Neutrophil (primary cell): ENCODE results near the gene SPAG6.

ENCODE experiments used
- H3K27ac ChIP-seq: fragments of 200-600 bp; sonication (generic); 2 replicates; pipeline ENCODE4 v1.5.1; 2016; ENCODE audit warnings: mild to moderate bottlenecking, moderate library complexity
- H3K27me3 ChIP-seq: fragments of 200-600 bp; sonication (generic); 2 replicates; pipeline ENCODE4 v1.6.0; 2016; ENCODE audit warnings: mild to moderate bottlenecking
- H3K36me3 ChIP-seq: fragments of 200-600 bp; sonication (generic); 2 replicates; pipeline ENCODE4 v1.5.1; 2017
- H3K4me1 ChIP-seq, 2 experiments: fragments of 200-600 bp in 1 of 2; sonication (generic) in 1 of 2; 1 replicate in 1 of 2; 2 replicates in 1 of 2; pipeline versions ENCODE4 v1.5.1 to v1.6.1; 2013 to 2016; ENCODE audit warnings: low read depth in 1 of 2, low read length in 1 of 2, mild to moderate bottlenecking in 1 of 2, moderate library complexity in 1 of 2; ENCODE audit not compliant: control insufficient read depth in 1 of 2, insufficient read depth in 1 of 2
- H3K4me3 ChIP-seq, 2 experiments: fragments of 200-600 bp in 1 of 2; sonication (generic) in 1 of 2; 1 replicate in 1 of 2; 2 replicates in 1 of 2; pipeline ENCODE4 v1.5.1; 2013 to 2016; ENCODE audit warnings: low read depth in 1 of 2, low read length in 1 of 2, mild to moderate bottlenecking in 1 of 2, moderate library complexity in 1 of 2
- H3K9me3 ChIP-seq: fragments of 200-600 bp; sonication (generic); 2 replicates; pipeline ENCODE4 v1.5.1; 2016
- TF ChIP-seq, protein P1 (sequence below): fragments of 200-600 bp; sonication (generic); IDR thresholded peaks from 2 replicates; pipeline ENCODE4 v1.5.1; 2016; ENCODE audit warnings: antibody characterized with exemption

The SPAG6 gene

GRCh38 chr10:22329150-22329549 is 16.1 kb upstream of the SPAG6 start:
- no peaks in the 10 kb centered on the region for H3K36me3 ChIP-seq

DNA sequence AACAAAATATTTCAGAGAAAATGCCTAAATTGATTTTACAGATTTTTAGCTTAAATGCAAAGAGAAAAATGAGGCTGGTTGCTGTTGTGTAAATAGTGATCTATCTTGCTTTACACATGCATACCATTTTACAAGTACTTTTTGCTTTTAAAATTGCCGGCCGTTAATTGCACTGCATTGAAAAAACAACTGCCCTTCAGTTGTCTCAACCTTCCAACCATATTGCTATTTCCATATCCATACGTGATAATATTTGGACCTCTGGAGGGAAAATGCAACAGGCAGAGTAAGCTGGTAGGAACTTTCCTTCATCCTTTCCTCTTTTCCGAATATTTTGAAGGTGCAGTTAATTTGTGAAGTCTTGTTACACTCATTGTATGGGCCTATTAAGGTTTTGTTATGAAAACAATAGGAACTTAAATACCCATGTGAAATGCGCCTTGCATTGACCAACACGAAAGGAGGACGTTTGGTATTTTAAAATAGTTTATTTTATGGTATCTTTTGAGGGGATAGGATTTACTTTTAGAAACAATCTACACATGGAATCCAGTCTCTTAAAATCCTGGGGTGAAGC is 13.1 kb upstream of the SPAG6 start:
- TF ChIP-seq, protein P1, sequence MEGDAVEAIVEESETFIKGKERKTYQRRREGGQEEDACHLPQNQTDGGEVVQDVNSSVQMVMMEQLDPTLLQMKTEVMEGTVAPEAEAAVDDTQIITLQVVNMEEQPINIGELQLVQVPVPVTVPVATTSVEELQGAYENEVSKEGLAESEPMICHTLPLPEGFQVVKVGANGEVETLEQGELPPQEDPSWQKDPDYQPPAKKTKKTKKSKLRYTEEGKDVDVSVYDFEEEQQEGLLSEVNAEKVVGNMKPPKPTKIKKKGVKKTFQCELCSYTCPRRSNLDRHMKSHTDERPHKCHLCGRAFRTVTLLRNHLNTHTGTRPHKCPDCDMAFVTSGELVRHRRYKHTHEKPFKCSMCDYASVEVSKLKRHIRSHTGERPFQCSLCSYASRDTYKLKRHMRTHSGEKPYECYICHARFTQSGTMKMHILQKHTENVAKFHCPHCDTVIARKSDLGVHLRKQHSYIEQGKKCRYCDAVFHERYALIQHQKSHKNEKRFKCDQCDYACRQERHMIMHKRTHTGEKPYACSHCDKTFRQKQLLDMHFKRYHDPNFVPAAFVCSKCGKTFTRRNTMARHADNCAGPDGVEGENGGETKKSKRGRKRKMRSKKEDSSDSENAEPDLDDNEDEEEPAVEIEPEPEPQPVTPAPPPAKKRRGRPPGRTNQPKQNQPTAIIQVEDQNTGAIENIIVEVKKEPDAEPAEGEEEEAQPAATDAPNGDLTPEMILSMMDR = no peak
- Histone ChIP-seq H3K4me1 (peaks cover 43 to 45% of the 10 kb centered on the region in 2 experiments), H3K4me3 (no peak overlapping the region), H3K27ac (no peak overlapping the region), H3K36me3 (no peaks in the 10 kb centered on the region), H3K27me3 (peaks cover 53% of the 10 kb centered on the region), H3K9me3 (no peaks in the 10 kb centered on the region)

More at GRCh38 chr10:22329150-22329549, 16.1 kb upstream of the SPAG6 start:
- H3K4me3 ChIP-seq = no peak overlapping the region
- H3K9me3 ChIP-seq = no peaks in the 10 kb centered on the region
- H3K27ac ChIP-seq = no peak overlapping the region
- TF ChIP-seq, protein P1 = no peak
- H3K27me3 ChIP-seq = peaks cover 51% of the 10 kb centered on the region
- peaks cover 31 to 34% of the 10 kb centered on the region in 2 experiments for H3K4me1 ChIP-seq

- peaks cover 64% of the 10 kb centered on the region for H3K27me3 ChIP-seq
- H3K27ac ChIP-seq = no peak overlapping the region
- peaks cover 45 to 46% of the 10 kb centered on the region in 2 experiments for H3K4me1 ChIP-seq
- no peaks in the 10 kb centered on the region for H3K9me3 ChIP-seq
- peak overlapping the region; percentile 73 to 82 for H3K4me3 ChIP-seq
- TF ChIP-seq, protein P1 = no peak
- no peaks in the 10 kb centered on the region for H3K36me3 ChIP-seq
Measured at GRCh38 chr10:22333167-22333974, 11.9 kb upstream of the SPAG6 start.

GRCh38 chr10:22333975-22334282 is 11.4 kb upstream of the SPAG6 start:
- H3K4me1 ChIP-seq = peaks cover 45 to 48% of the 10 kb centered on the region in 2 experiments
- peak overlapping the region; percentile 73 to 82 for H3K4me3 ChIP-seq
- peaks cover 70% of the 10 kb centered on the region for H3K27me3 ChIP-seq
- TF ChIP-seq, protein P1 = no peak
- no peak overlapping the region for H3K27ac ChIP-seq
- H3K36me3 ChIP-seq = no peaks in the 10 kb centered on the region
- no peaks in the 10 kb centered on the region for H3K9me3 ChIP-seq

DNA sequence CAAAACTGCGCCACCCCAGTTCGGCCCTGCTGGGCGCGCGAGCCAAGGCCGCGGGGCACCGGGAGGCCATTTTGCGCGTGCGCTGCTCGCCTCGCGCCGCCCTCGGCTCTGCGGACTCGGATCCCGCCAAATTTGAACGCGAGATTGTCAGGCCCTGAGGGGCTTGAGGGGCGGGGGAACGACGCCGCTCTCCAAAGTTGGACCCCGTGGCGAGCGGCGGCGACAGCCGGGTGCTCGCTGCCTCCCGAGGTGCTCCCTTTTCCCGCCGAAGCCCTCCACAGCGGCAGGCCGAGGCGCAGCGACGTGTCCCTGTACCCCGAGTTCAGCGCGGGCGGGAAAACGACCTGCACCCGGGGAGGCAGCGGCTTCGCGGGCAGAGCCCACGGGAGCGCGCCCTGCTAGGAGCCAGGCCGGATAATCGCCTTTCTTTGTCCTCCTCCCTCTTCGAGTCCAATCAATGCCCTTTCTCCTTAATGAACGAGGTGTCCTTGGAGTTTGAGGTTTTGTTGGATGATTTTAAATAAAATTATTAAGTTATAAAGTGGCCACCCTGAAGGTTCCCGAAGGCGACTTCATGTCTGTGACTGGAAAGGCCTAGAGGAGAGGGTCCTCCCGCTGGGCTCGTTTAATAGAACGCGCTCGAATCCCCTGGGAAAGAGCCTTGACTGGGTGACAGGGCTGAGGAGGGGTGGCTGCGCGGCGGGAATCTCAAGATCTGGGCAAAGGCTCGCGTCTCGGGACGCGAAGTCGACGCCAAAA is 10.7 kb upstream of the SPAG6 start:
- Histone ChIP-seq H3K4me1 (peaks cover 47 to 49% of the 10 kb centered on the region in 2 experiments), H3K9me3 (no peaks in the 10 kb centered on the region), H3K36me3 (no peaks in the 10 kb centered on the region), H3K4me3 (peak overlapping the region; percentile 73 to 82), H3K27me3 (peaks cover 76% of the 10 kb centered on the region), H3K27ac (no peak overlapping the region)
- TF ChIP-seq, protein P1 = no peak
